GM23338 (cell line): ENCODE measurements around the gene DLG2. TPM values are rescaled to one million over a fixed set of nuclear protein-coding genes. Genes with fewer than 3 reads are reported as not detected.

ENCODE experiments used
- ATAC-seq: fragments of 200-7000 bp; cut with Tn5 transposase; 3 replicates; pipeline ENCODE4 v1.9.1; 2020
- DNase-seq: peaks from one replicate; pipeline ENCODE4 v3.0.0-alpha.2; 2015; ENCODE audit warnings: low spot score
- H2AFZ ChIP-seq: fragments of 200-600 bp; sonication (generic); 2 replicates; pipeline ENCODE4 v1.8.0; 2016; ENCODE audit warnings: antibody characterized with exemption, mild to moderate bottlenecking, moderate library complexity
- H3F3A ChIP-seq: fragments of 200-600 bp; sonication (generic); replicated peaks from 2 replicates; pipeline ENCODE4 v1.8.0; 2017; ENCODE audit warnings: antibody characterized with exemption, mixed run types, low read depth
- H3K27ac ChIP-seq: fragments of 200-600 bp; sonication (generic); 2 replicates; pipeline ENCODE4 v1.6.1; 2016; ENCODE audit warnings: low read depth
- H3K27me3 ChIP-seq: fragments of 200-600 bp; sonication (generic); 2 replicates; pipeline ENCODE4 v1.8.0; 2016; ENCODE audit warnings: mild to moderate bottlenecking, mixed run types, moderate library complexity; ENCODE audit not compliant: insufficient read depth
- H3K36me3 ChIP-seq: fragments of 200-600 bp; sonication (generic); 2 replicates; pipeline ENCODE4 v1.8.0; 2016; ENCODE audit warnings: mild to moderate bottlenecking; ENCODE audit not compliant: insufficient read depth
- H3K4me1 ChIP-seq: fragments of 200-600 bp; sonication (generic); 2 replicates; pipeline ENCODE4 v1.8.0; 2016; ENCODE audit warnings: mild to moderate bottlenecking, moderate library complexity; ENCODE audit not compliant: insufficient read depth
- H3K4me2 ChIP-seq: fragments of 200-600 bp; sonication (generic); 2 replicates; pipeline ENCODE4 v1.7.1; 2017; ENCODE audit warnings: mixed run types
- H3K4me3 ChIP-seq: fragments of 200-600 bp; sonication (generic); 2 replicates; pipeline ENCODE4 v1.6.1; 2016; ENCODE audit warnings: mixed run types
- H3K79me2 ChIP-seq: fragments of 200-600 bp; sonication (generic); replicated peaks from 2 replicates; pipeline ENCODE4 v1.8.0; 2017; ENCODE audit warnings: mild to moderate bottlenecking; ENCODE audit not compliant: insufficient read depth
- H3K9me2 ChIP-seq: fragments of 200-600 bp; sonication (generic); 2 replicates; pipeline ENCODE4 v1.8.0; 2017; ENCODE audit not compliant: insufficient read depth
- H4K20me1 ChIP-seq: fragments of 200-600 bp; sonication (generic); replicated peaks from 2 replicates; pipeline ENCODE4 v1.8.0; 2017; ENCODE audit warnings: mild to moderate bottlenecking; ENCODE audit not compliant: insufficient read depth
- H3K27ac Mint-ChIP-seq: 2 replicates; pipeline ENCODE4 v1.8.0; 2020; ENCODE audit warnings: inconsistent platforms, mild to moderate bottlenecking, moderate library complexity, mixed read lengths
- H3K27me3 Mint-ChIP-seq: 3 replicates; pipeline ENCODE4 v1.8.0; 2022; ENCODE audit warnings: low read depth, mild to moderate bottlenecking, moderate library complexity, mixed read lengths, inconsistent platforms; ENCODE audit not compliant: insufficient read depth, poor library complexity
- H3K36me3 Mint-ChIP-seq: 3 replicates; pipeline ENCODE4 v1.8.0; 2021; ENCODE audit warnings: low read depth, mild to moderate bottlenecking, inconsistent platforms, moderate library complexity, mixed read lengths
- H3K4me1 Mint-ChIP-seq: 3 replicates; pipeline ENCODE4 v1.8.0; 2020; ENCODE audit warnings: mild to moderate bottlenecking, inconsistent platforms, mixed read lengths
- H3K4me3 Mint-ChIP-seq: 3 replicates; pipeline ENCODE4 v1.8.0; 2021; ENCODE audit warnings: moderate library complexity, mild to moderate bottlenecking, inconsistent platforms, mixed read lengths
- H3K9me3 Mint-ChIP-seq: 3 replicates; pipeline ENCODE4 v1.8.0; 2020; ENCODE audit warnings: moderate library complexity, mild to moderate bottlenecking, inconsistent platforms, mixed read lengths
- CREB1 ChIP-seq: fragments of 250-450 bp; sonication (Bioruptor Pico); IDR thresholded peaks from 2 replicates; pipeline ENCODE4 v1.5.0; 2020; ENCODE audit warnings: low read depth, mild to moderate bottlenecking, moderate library complexity
- CTCF ChIP-seq, 2 experiments: fragments of 200-600 bp in 1 of 2; sonication (generic) in 1 of 2; conservative IDR thresholded peaks; 2 replicates each; pipeline versions ENCODE4 v1.5.1 to v1.6.1; 2016 to 2017; ENCODE audit warnings: antibody characterized with exemption in 2 of 2, low read depth in 2 of 2, mild to moderate bottlenecking in 2 of 2, moderate library complexity in 1 of 2
- ETS1 ChIP-seq: IDR thresholded peaks from 2 replicates; pipeline ENCODE4 v1.6.1; 2016; ENCODE audit warnings: antibody characterized with exemption
- EZH2 ChIP-seq: fragments of 200-600 bp; sonication (generic); IDR thresholded peaks from one replicate; pipeline ENCODE4 v1.8.0; 2017; ENCODE audit warnings: antibody characterized with exemption, mild to moderate bottlenecking, low read depth; ENCODE audit not compliant: unreplicated experiment
- EZH2phosphoT487 ChIP-seq: fragments of 200-600 bp; sonication (generic); IDR thresholded peaks from one replicate; pipeline ENCODE4 v1.8.1; 2018; ENCODE audit warnings: antibody characterized with exemption; ENCODE audit not compliant: unreplicated experiment
- JUNB ChIP-seq: IDR thresholded peaks from one replicate; pipeline ENCODE4 v1.6.1; 2016; ENCODE audit warnings: antibody characterized with exemption; ENCODE audit not compliant: unreplicated experiment
- NANOG ChIP-seq: IDR thresholded peaks from 2 replicates; pipeline ENCODE4 v1.6.1; 2016; ENCODE audit warnings: antibody characterized with exemption, borderline replicate concordance
- POLR2AphosphoS5 ChIP-seq: IDR thresholded peaks from 2 replicates; pipeline ENCODE4 v1.6.1; 2016; ENCODE audit warnings: antibody characterized with exemption, low read depth
- STAT1 ChIP-seq: IDR thresholded peaks from one replicate; pipeline ENCODE4 v1.6.1; 2016; ENCODE audit warnings: antibody characterized with exemption; ENCODE audit not compliant: unreplicated experiment
- ZNF114 ChIP-seq: fragments of 250-450 bp; sonication (Bioruptor Pico); IDR thresholded peaks from 2 replicates; pipeline ENCODE4 v1.5.0; 2020; ENCODE audit warnings: mild to moderate bottlenecking, moderate library complexity
- ZNF331 ChIP-seq: fragments of 250-450 bp; sonication (Bioruptor Pico); IDR thresholded peaks from 2 replicates; pipeline ENCODE4 v1.5.0; 2020; ENCODE audit warnings: low read depth, mild to moderate bottlenecking, moderate library complexity
- ZNF462 ChIP-seq: fragments of 250-450 bp; sonication (Bioruptor Pico); IDR thresholded peaks from 2 replicates; pipeline ENCODE4 v1.5.0; 2020; ENCODE audit warnings: mild to moderate bottlenecking, moderate library complexity
- polyA plus RNA-seq: library from polyadenylated mRNA; unstranded; fragments of >200 nt; fragmentation: Nextera tagmentation; extraction: Ambion mirVana; gene quantifications from 2 replicates; pipeline ENCODE4 v1.2.1, GENCODE V29; 2016
- total RNA-seq: library from RNA; depleted of rRNA; stranded (reverse); fragments of >200 nt; shearing (Covaris generic); gene quantifications from 2 replicates; pipeline ENCODE4 v1.2.3, GENCODE V29; 2014

DLG2 gene
- total and polyA plus RNA-seq, 2 experiments from 2014 or later, result 19.8 to 21.5 TPM

GRCh38 chr11:84790849-84791427 is 836.2 kb downstream of the DLG2 start:
- H3K4me1 Mint-ChIP-seq, result no peaks in the 10 kb centered on the region
- Histone ChIP-seq H4K20me1 (no peaks in the 10 kb centered on the region), H3K27me3 (no peaks in the 10 kb centered on the region), H3K36me3 (no peaks in the 10 kb centered on the region), H3K79me2 (no peaks in the 10 kb centered on the region), H3K4me1 (no peaks in the 10 kb centered on the region), H3K9me2 (no peaks in the 10 kb centered on the region), H3K27ac (no peak overlapping the region), H3K4me3 (no peak overlapping the region), H3F3A (no peaks in the 10 kb centered on the region), H3K4me2 (no peak overlapping the region), H2AFZ (no peak overlapping the region)
- H3K36me3 Mint-ChIP-seq, result no peaks in the 10 kb centered on the region
- H3K27me3 Mint-ChIP-seq, result no peaks in the 10 kb centered on the region
- DNase-seq (no peak), ATAC-seq (no peak)
- no peak overlapping the region for H3K27ac Mint-ChIP-seq
- no peak overlapping the region for H3K4me3 Mint-ChIP-seq
- H3K9me3 Mint-ChIP-seq, result no peaks in the 10 kb centered on the region
- no peak for TF ChIP-seq ZNF462 (CRISPR knock-in tag)
- no peak for TF ChIP-seq NANOG
- TF ChIP-seq POLR2AphosphoS5, result no peak
- TF ChIP-seq ZNF331 (CRISPR knock-in tag), result no peak

GRCh38 chr11:84788220-84788619 is 838.9 kb downstream of the DLG2 start:
- no peaks in the 10 kb centered on the region for H3K4me1 Mint-ChIP-seq
- H3K27me3 Mint-ChIP-seq, result no peaks in the 10 kb centered on the region
- H3K4me3 Mint-ChIP-seq, result no peak overlapping the region
- Histone ChIP-seq H3F3A (no peaks in the 10 kb centered on the region), H3K79me2 (no peaks in the 10 kb centered on the region), H4K20me1 (no peaks in the 10 kb centered on the region), H3K27me3 (no peaks in the 10 kb centered on the region), H3K4me3 (no peak overlapping the region), H3K9me2 (no peaks in the 10 kb centered on the region), H3K4me1 (no peaks in the 10 kb centered on the region), H3K36me3 (no peaks in the 10 kb centered on the region), H3K4me2 (no peak overlapping the region), H2AFZ (no peak overlapping the region), H3K27ac (no peak overlapping the region)
- H3K9me3 Mint-ChIP-seq, result no peaks in the 10 kb centered on the region
- H3K36me3 Mint-ChIP-seq, result no peaks in the 10 kb centered on the region
- no peak for ATAC-seq
- no peak overlapping the region for H3K27ac Mint-ChIP-seq
- DNase-seq, result no peak
- TF ChIP-seq ETS1 (no peak), NANOG (no peak), EZH2phosphoT487 (no peak), CREB1 (CRISPR knock-in tag) (no peak), STAT1 (no peak), POLR2AphosphoS5 (no peak), CTCF (conservative IDR thresholded peaks at IDR 0.05; ENCODE audit: low read depth in 2 of 2) (no peak), ZNF114 (CRISPR knock-in tag) (no peak), ZNF331 (CRISPR knock-in tag) (no peak), JUNB (no peak), EZH2 (no peak)
